HG03139 (cell line): ENCODE results near the gene AP3S2.

Source experiments
- ATAC-seq: cut with Tn5 transposase; IDR thresholded peaks from one replicate; pipeline ENCODE4 v1.9.1; 2021; ENCODE audit not compliant: unreplicated experiment

AP3S2 gene

DNA sequence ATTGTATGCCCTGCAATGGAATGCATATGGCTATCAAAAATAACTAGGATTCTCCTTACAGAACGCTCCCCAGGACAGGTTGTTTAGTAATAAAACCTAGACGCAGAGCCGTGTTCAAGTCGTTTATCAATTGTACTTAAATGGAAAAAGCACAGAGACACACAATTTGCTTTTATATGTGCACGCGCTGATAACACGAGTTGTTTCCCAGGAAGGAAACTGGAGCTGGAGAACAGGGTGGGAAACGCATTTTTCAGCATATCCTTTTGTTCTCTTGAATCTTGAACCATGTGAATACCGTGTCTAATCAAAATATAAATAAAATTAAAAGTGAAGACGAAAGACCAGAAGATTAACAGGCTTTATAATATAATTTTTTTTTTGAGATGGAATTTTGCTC lies 75.5 kb downstream of the AP3S2 start:
- ATAC-seq = no peak

GRCh38 chr15:89817701-89818280 lies 76.0 kb downstream of the AP3S2 start:
- ATAC-seq = no peak

- ATAC-seq = no peak
These were observed 78.0 kb downstream of the AP3S2 start for GRCh38 chr15:89815769-89816168.

- ATAC-seq = no peak
These were observed 79.6 kb downstream of the AP3S2 start for GRCh38 chr15:89814112-89814742.

- no peak for ATAC-seq
These were observed 80.2 kb downstream of the AP3S2 start for GRCh38 chr15:89813381-89814111.

DNA sequence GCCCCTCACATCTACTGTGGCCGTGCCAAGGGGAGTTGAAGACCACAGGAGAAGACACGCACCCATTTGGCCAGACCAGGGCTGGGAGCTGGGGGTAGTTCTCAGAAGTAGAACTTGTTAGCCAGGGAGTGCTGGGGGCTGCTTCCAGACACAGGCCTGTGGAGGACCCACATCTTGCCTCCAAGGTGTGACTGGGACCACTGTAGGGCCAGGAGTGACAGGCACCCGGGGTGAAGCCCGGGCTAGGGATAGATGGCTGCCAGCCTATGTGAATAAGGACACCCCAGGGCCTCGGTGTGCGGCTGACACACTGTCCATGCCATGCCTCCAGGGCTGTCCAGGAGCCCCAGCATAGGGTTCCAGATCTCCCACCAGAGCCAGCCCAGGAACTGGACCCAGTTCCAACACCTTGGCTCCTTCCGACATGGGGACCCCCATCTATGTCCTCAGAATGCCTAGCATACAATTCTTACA lies 80.9 kb downstream of the AP3S2 start:
- no peak for ATAC-seq

- no peak for ATAC-seq
These were observed 81.6 kb downstream of the AP3S2 start for GRCh38 chr15:89812011-89812846.

DNA sequence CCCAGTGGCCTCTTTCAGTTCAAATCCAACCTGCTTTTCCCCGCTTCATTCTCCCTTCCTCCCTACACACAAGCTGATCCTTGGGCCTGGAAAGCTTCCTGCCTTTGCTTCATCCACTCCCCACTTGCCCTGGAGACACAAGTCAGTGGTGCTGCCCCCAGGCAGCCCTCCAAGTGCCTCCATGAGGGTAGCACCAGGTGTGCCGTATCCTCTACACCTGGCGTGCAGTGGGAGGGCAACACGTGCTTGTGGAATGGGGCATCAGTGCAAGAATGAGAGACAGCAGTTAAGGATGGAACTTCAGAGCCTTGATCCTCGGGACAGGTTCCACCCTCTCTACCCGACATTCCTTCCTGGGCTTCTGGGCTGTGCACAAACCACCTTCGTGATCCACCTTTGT lies 83.0 kb downstream of the AP3S2 start:
- no peak for ATAC-seq

DNA sequence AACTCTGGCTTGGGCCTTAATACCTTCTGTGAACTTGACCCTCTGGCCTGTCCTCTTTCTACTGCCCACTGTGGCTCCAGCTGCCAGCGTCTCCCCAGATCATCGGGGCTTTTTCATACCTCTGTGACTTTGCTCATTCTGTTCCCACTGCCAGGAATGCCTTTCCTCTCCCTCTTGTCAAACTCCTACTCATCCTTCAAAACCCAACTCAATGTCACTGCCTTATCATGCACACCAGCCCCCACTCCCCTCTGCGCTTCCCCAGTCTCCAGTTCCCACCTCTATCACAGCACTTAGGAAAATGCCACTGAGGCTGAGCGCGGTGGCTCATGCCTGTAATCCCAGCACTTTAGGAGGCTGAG lies 84.0 kb downstream of the AP3S2 start:
- ATAC-seq = no peak

DNA sequence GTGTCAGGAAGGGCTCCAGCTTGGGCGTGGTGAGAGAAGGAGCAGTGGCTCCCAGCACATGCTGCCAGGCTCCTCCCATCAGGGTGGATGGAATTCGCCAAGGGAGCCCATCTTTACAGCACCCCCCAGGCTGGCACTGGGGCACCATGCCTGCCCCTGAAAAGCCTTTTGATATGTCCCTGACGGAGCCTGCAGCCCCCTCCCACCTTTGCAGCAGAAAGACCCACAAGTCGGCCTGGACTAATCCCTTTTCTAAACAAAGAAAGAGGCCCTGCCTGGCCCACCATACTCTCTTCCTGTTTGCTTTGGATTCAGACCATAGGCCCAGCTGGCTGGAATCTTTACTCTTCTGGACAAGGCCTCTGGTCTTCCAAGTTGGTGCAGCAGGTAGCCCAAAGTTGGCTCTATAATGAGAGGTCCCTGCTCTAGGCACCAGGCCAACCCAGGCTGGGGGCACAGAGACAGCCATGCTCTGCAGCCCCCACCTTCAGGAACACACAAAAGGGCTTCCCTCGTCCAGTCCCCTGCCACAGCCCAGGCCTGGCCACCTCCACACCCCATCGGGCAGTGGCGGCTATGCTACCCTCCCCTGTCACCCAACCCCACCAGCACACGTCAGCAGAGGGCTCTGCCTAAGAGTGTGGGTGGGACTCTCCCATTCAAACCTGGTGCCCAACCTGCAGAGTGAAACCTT lies 84.6 kb downstream of the AP3S2 start:
- ATAC-seq = no peak

- ATAC-seq = no peak
These were observed 85.5 kb downstream of the AP3S2 start for GRCh38 chr15:89808160-89808870.

- no peak for ATAC-seq
These were observed 86.1 kb downstream of the AP3S2 start for GRCh38 chr15:89807689-89808088.

GRCh38 chr15:89806559-89807550 lies 86.9 kb downstream of the AP3S2 start:
- no peak for ATAC-seq

DNA sequence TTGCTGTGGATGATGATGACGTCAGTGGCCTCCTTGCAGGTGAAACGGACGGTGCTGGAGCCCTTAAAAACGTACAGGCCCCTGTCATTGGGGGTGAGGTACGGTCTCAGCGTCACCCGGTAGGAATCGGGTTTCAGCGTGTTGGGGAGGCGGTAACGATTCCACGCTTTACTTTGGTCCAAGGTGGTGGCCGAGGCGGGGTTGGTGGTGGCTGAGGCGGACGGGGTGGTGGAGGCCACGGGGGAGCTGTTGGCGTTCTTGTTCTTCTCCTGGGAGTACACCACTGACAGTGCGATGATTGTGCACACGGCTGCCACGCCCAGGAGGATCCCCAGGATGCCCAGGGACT lies 87.6 kb downstream of the AP3S2 start:
- ATAC-seq = no peak

DNA sequence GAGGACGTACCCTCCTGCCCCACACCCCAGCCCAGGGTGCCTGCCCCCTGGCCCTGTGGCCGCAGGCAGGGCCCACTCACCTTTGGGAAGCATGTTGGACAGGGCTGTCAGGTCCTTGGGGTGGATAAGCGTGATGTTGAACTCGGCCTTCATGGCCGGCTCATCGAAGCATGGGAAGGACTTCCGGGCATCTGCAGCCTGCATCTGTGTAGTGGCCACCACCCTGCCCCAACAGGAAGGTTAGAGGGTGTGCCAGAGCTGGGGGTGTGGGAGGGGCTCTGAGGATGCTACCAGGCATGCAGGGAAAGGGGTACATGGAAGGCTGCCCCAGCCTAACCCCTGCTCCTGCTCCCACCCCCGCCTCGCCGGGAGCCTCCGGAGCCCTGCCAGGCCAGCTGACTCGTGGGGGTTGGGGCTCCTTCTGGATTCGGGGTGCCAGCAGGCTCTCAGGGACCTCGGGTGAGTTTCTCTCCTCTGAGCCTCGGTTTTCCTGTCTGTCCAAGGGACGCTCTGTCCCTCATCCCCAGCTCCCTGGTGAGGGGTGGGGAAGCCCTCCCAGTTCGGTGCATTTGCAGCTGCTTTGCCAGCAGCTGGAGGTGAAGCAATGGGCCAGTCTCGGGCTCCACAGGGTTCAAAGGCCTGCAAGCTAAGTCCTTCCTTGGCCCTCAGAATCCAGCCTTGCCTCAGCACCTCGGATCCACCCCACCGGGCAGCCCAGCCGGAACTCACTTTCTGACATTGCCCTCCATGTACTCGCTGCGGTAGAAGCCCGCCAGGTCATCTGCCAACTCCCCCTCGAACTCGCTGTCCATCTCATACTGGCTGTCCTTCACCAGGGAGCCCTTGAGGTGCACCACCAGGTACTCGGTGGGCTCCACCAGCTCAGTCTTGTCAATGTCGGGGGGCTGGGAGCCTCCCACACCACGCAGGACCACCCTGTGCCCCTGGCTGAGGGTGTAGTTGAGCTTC lies 88.3 kb downstream of the AP3S2 start:
- ATAC-seq = no peak

DNA sequence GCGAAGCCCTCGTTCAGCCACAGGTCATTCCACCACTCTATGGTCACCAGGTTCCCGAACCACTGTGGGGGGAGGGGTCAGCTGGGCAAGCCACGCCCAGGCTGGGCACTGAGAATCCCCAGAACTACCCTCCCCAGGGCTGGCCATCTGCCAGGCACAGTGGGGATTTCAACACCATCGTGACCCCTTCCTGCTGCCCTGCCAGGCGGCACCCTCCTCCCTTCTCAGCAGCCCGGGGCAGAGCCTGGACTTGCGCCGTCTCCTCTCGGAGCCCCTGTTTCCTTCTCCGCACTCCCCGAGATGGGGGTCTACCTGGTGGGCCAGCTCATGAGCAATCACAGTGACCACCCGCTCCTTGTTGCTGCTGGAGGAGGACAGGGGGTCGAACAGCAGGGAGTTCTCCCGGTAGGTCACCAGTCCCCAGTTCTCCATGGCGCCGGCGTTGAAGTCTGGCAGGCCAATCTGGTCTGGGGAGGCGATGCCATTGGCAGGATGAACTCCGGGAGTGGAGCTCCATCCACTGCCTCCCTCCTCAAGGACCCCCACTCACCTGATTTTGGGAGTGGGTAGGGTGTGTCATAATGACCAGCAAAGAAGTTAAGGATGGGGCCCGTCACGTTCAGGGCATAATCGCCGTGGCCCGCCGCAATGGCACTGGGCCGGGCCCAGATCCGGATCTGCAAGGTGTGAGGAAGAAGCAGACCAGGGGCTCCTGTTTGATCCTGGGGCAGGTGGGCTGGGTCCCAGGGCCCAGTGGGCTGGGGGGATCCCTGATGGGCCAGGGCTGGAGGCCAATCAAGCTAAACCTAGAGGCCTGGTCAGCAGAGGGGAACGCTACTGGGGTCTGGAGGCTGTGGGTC lies 89.6 kb downstream of the AP3S2 start:
- ATAC-seq = no peak
